SW 1271 (cell line): ENCODE data around the gene KIF26B.

Experiments used
- DNase-seq, 2 experiments: peaks; one replicate each; lab custom pipeline; 2025; lab: John Stamatoyannopoulos, UW

The KIF26B gene

DNA sequence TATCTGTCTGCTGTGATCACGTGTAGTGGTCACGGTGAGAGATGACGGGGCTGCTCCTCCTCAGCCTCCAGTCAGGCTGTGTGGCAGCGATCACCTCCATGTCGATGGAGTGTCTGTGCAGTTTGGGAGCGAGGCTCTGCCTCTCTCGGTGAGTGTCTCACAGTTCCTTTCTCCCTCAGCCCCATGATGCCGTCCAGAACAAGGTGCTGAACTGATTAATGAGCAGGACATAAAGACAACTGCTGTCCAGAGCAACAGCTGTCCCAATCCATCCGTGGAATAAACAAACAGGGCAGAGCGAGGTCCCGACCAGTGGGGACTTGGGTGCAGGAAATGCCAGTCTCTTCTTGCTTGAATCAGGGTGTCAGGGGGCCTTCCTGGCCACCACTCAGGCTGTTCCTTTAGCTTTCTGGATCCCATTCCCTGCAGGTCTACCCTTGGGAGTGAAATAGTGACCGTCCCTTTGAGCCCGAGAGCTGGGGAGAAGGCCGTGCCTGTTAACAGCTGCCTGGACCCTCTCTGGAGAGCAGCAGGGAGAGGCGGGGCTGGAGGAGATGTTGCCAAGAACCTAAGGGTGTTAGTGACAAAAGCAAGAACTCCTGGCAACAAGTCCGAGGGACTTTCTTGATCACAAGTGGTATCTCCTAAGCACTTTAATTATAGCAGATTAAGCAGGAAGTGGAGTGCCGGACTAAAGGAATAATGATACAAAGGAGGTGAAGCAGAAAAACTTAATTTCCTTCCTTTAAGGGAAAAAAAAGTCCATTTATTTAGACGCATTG, 443.9 kb downstream of the KIF26B start:
- DNase-seq = no peak

- DNase-seq = no peak
Measured at GRCh38 chr1:245599371-245600174, 444.8 kb downstream of the KIF26B start.

DNA sequence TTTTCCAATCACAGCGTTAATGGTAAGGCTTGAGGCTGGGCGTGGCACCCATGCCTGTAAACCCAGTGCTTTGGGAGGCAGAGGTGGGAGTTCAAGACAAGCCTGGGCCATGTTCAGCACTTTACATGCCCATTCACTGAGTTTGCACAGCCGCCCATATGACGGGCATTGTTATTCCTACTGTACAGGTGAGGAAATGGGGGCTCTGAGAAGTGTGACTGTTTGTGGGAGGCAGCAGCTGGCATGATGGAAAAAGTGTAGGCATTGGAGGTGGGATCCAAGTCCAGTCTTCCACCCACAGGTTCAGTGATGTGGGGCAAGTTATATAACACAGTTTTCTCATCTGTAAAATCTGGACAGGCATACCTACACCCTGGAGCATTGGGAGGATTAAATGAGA, 445.9 kb downstream of the KIF26B start:
- no peak for DNase-seq

DNA sequence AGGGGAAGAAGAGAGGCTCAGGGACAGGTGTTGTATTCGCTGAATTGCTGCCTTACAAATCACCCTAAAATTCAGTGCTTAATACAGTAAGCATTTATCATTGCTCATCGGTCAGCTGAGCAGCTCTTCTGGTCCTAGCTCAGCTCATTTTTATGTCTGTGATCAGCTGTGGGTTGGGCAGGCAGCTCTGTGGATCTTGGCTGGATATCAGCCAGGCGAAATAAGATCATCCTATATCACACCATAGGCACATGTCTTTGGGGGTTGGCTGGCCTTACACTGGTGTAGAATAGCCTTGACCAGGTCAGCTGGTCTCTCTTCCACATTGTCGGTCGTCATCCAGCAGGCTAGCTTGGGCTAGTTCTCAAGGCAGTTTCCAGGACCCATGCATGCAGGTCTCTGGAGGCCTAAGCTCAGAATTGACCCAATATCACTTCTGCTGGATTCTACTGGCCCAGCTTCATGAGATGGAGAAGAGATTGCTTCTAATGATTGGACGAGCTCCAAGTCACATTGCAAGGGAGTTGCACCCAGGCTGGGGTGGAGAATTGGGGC, 448.6 kb downstream of the KIF26B start:
- DNase-seq = no peak

DNA sequence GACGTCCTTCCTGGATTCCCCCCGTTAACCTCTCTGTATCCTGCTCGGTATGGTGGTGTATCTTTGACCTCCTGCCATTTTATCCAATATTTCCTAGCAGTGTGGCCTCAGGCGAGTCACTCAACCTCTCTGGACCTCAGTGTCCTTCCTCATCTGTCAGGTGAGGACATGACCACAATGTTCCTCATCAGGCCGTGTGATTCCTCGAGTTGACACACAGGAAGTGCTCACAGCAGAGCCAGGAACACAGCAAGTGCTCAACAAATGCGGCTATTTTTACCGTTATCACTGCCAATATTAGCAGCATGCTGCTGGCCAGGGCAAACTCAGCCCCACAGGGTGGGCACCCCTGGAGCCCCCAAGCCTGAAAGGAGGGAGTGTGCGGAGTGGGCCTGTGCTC, 450.2 kb downstream of the KIF26B start:
- DNase-seq = no peak

GRCh38 chr1:245605480-245606156, 450.8 kb downstream of the KIF26B start:
- DNase-seq = no peak

DNA sequence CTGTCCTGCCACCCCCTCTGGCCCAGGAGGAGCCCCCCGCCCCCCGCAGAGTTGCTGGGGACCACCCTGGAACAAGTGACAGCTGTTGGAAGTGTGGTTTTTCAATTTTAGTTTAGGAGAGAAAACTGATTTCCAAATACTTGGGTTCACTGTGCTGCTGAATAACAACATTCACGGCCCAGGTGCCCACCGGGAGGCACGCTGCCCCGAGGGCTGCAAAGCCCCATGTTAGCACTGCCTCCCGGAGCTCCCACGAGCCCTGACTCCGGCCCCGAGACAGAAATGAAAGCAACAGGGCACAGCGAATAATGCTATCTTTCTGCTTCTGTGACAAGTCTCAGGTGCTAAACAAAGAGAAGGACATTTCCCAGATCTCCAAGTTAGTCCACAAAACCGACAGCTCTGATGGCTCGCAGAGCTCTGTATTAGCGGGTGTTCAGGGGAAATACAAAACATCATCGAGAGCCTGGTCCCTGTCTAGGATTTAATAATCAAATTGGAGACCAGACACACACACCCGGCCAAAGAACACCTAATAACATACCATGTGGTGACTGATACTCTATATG, 451.5 kb downstream of the KIF26B start:
- DNase-seq = no peak

DNA sequence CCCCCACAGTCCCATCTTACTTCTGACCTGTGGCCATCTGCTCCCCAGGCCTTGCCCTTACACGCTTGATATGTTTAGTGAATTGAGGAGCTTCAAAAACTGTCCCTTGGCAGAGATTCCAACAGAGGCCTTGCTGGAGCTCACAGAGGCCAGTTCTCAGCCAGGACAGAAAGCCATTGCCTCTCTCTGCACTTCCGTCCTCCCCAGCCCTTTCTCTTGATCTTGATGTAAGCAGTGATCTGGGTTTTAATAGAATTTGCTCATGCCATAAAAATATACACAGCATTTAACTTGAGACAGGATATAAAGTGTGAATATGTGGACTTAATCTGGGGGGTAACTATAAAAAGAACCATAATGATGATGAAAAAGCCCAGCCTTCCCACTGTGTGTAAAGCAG, 453.5 kb downstream of the KIF26B start:
- no peak for DNase-seq

GRCh38 chr1:245609354-245610150, 454.8 kb downstream of the KIF26B start:
- DNase-seq = no peak

GRCh38 chr1:245611251-245611650, 456.5 kb downstream of the KIF26B start:
- no peak for DNase-seq

- no peak for DNase-seq
Measured at GRCh38 chr1:245614476-245614875, 459.7 kb downstream of the KIF26B start.

- DNase-seq = no peak
Measured at GRCh38 chr1:245615001-245615400, 460.2 kb downstream of the KIF26B start.

DNA sequence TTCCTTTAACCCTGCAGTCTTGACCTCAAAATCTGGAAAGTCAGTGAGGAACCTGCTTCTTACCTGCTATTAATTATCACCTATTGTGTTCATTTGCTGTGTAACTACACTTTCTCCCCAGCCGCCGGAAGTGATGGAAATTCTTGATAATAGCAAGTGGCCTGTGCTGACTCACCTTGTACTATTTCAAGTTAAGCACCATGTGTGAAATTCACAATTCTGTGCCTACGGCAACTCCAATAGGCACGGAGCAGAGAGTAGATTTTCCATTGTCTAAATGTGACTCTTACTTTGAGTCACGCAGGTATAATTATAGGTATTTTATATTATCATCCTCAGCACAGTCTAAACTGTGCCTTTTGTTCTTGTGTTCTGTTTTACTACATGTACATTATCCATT, 466.8 kb downstream of the KIF26B start:
- no peak for DNase-seq

- no peak for DNase-seq
Measured at GRCh38 chr1:245622332-245623014, 467.7 kb downstream of the KIF26B start.

DNA sequence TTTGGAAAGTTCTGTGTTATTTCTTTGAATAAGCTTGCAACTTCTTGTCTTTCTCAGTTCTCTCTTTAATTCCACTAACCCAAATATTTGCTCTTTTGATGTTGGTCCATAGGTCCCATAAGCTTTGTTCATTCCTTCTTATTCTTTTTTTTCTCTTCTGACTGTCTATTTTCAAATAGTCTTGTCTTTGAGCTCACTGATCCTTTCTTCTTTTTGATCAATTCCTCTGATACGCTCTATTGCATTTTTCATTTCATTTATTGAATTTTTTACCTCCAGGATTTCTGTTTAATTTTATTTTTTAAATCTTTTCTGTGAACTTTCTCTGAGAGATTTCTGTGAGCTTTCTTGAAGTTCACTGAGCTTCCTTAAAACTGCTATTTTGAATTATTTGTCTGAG, 486.6 kb downstream of the KIF26B start:
- DNase-seq = no peak

DNA sequence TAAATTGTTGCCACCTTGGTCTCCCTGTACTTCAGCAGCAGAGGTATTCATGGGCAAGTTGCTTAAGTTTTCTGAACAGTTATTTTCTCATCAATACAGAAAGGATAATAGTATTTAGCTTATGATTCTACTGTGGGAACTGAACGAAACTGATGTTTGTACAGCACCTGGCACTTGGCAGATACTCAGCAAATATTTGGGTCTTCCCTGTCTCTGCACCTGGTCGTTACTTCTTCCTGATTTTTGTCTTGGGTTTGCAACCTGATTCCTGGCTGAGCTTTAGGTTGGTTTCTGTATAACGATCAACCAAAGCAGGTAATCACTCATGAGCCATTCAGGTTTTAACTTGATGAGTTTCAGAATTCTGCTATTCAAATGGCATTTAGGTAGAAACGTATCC, 490.6 kb downstream of the KIF26B start:
- no peak for DNase-seq

- DNase-seq = no peak
Measured at GRCh38 chr1:245645894-245646293, 491.1 kb downstream of the KIF26B start.

GRCh38 chr1:245648749-245649522, 494.2 kb downstream of the KIF26B start:
- DNase-seq = no peak

DNA sequence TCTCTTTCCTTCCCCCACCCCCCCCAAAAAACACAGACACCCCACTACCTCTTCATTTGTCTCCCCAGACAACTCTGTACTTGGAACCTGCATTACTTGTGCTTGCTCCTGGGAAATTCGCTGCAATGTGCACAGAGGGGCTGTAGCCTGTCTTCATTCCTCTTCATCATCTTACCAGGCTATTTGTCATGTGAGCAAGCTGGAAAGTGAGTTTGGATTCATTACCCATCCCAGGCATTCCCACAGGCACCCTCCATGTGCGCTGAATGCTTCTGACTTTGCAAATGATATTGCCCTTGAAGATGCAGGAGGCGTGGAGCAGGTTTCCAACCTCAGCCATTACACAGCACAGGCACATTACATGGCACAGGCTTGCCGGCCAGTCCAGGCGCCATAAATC, 494.9 kb downstream of the KIF26B start:
- no peak for DNase-seq

- DNase-seq = no peak
Measured at GRCh38 chr1:245650441-245650960, 495.7 kb downstream of the KIF26B start.
